Prostate gland (tissue), 2 donors: Measurements from ENCODE around the gene NCOR2. TPM values are rescaled to one million over a fixed set of nuclear protein-coding genes. Genes with fewer than 3 reads are reported as not detected.

Source experiments
- DNase-seq: peaks from one replicate; pipeline ENCODE4 v3.0.0-alpha.2; 2019; ENCODE audit warnings: low spot score
- H3K27ac ChIP-seq, 2 donors: fragments of 200-600 bp; sonication (generic); 2 replicates each; pipeline ENCODE4 v1.5.1; 2017 to 2019
- H3K27me3 ChIP-seq: fragments of 200-600 bp; sonication (generic); replicated peaks from 2 replicates; pipeline ENCODE4 v1.5.1; 2019; ENCODE audit not compliant: insufficient read depth
- H3K36me3 ChIP-seq, 2 donors: fragments of 200-600 bp; sonication (generic); 1 replicate in 1 of 2; 2 replicates in 1 of 2; pipeline versions ENCODE4 v1.5.1 to v1.8.1; 2017 to 2019
- H3K4me1 ChIP-seq: fragments of 200-600 bp; sonication (generic); replicated peaks from 2 replicates; pipeline ENCODE4 v1.5.1; 2019
- H3K4me3 ChIP-seq, 2 donors: fragments of 200-600 bp; sonication (generic); 2 replicates each; pipeline ENCODE4 v1.5.1; 2017 to 2019
- H3K9me3 ChIP-seq: fragments of 200-600 bp; sonication (generic); 2 replicates; pipeline ENCODE4 v1.5.1; 2017
- POLR2A ChIP-seq: fragments of 450-650 bp; IDR thresholded peaks from one replicate; pipeline ENCODE4 v1.6.1; 2016; ENCODE audit warnings: antibody characterized with exemption, mild to moderate bottlenecking
- POLR2AphosphoS5 ChIP-seq: sonication (generic); formaldehyde crosslinking; IDR thresholded peaks from one replicate; pipeline ENCODE4 v1.6.1; 2017; ENCODE audit warnings: antibody characterized with exemption
- WGBS: methylation state at CpG from one replicate; pipeline ENCODE4 v1.1.5; 2018; 5-methylcytosine and 5-hydroxymethylcytosine counted together
- intact Hi-C: fragments of 100-400 bp; cut with DNase I; formaldehyde crosslinking; loops from one replicate; pipeline ENCODE4 v1.14.2; 2022
- total RNA-seq, 2 donors: library from RNA; depleted of rRNA; stranded (reverse); fragments of >200 nt; gene quantifications; one replicate each; pipeline ENCODE4 v1.1.0, GENCODE V29; 2016
- TF ChIP-seq, protein P1 (sequence below), 4 experiments: fragments of 200-600 bp in 2 of 4; fragments of 450-650 bp in 2 of 4; sonication (generic) in 2 of 4; IDR thresholded peaks; 1 replicate in 3 of 4; 2 replicates in 1 of 4; pipeline ENCODE4 v1.5.1; 2016 to 2019; ENCODE audit warnings: antibody characterized with exemption in 4 of 4, mild to moderate bottlenecking in 2 of 4, moderate library complexity in 2 of 4

The NCOR2 gene
- total RNA-seq, 2 donors from 2014 or later = 184 to 306 TPM

DNA sequence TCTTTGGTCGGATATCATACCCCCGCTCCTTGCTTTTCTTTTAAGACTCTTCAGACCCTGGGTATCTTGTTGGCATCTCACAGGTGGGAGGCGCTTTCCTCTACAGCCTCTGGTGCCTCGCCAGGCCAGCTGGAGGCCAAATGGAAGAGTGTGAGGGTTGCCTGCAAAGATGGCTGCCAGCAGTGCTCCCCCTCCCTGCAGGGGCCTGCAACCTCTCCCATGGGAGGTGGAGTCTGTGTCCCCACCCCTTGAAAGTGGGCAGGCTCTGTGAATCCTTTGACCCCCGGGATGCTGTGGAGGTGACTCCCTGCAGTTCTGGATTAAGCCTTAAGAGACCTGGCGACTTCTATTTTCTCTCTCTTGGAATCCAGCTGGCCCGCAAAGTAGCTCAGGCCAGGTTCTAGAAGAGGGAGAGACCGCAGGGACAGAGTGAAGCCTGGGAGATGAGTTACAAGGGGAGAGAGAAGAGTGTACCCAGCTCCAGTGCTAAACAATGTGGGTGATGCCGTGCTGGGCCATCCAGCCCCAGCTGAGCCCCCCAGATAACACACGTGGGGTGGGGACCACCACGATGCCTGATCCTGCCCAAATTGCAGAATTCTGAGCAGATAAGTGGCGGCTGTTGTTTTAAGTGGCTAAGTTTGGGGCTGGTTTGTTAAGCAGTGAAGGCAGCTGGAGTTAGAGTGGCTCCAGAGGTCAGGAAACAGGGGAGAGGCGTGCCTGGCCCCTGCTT, 37.9 kb upstream of the NCOR2 start:
- 75% methylated on average over 13 of the region's 13 CpGs for WGBS
- DNase-seq = no peak
- Histone ChIP-seq H3K4me1 (peaks cover 21% of the 10 kb centered on the region), H3K27me3 (no peaks in the 10 kb centered on the region), H3K27ac (no peak overlapping the region), H3K9me3 (no peaks in the 10 kb centered on the region), H3K4me3 (no peak overlapping the region), H3K36me3 (no peaks in the 10 kb centered on the region)
- intact Hi-C loops = no loop called here
- TF ChIP-seq POLR2A (no peak), POLR2AphosphoS5 (no peak)
- TF ChIP-seq, protein P1, sequence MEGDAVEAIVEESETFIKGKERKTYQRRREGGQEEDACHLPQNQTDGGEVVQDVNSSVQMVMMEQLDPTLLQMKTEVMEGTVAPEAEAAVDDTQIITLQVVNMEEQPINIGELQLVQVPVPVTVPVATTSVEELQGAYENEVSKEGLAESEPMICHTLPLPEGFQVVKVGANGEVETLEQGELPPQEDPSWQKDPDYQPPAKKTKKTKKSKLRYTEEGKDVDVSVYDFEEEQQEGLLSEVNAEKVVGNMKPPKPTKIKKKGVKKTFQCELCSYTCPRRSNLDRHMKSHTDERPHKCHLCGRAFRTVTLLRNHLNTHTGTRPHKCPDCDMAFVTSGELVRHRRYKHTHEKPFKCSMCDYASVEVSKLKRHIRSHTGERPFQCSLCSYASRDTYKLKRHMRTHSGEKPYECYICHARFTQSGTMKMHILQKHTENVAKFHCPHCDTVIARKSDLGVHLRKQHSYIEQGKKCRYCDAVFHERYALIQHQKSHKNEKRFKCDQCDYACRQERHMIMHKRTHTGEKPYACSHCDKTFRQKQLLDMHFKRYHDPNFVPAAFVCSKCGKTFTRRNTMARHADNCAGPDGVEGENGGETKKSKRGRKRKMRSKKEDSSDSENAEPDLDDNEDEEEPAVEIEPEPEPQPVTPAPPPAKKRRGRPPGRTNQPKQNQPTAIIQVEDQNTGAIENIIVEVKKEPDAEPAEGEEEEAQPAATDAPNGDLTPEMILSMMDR (IDR thresholded peaks at IDR 0.05) = no peak

GRCh38 chr12:124604264-124604680, 36.9 kb upstream of the NCOR2 start:
- Histone ChIP-seq H3K27me3 (no peaks in the 10 kb centered on the region), H3K4me3 (no peak overlapping the region), H3K27ac (peak overlapping the region in 1 of 2 donors; percentile 2), H3K36me3 (no peaks in the 10 kb centered on the region), H3K9me3 (no peaks in the 10 kb centered on the region), H3K4me1 (peaks cover 15% of the 10 kb centered on the region)
- DNase-seq = no peak
- TF ChIP-seq, protein P1 (IDR thresholded peaks at IDR 0.05) = no peak
- TF ChIP-seq POLR2A = no peak
- no peak for TF ChIP-seq POLR2AphosphoS5
- WGBS = 31% methylated on average over 6 of the region's 6 CpGs
- intact Hi-C loops = no loop called here

- intact Hi-C loops = no loop called here
- 75% methylated on average over 11 of the region's 12 CpGs for WGBS
- Histone ChIP-seq H3K4me1 (peaks cover 11% of the 10 kb centered on the region), H3K4me3 (no peak overlapping the region), H3K27ac (peak overlapping the region in 1 of 2 donors; percentile 2), H3K9me3 (no peaks in the 10 kb centered on the region), H3K27me3 (no peaks in the 10 kb centered on the region), H3K36me3 (no peaks in the 10 kb centered on the region)
- DNase-seq = no peak
- no peak for TF ChIP-seq POLR2A
- TF ChIP-seq, protein P1 (IDR thresholded peaks at IDR 0.05) = no peak
- no peak for TF ChIP-seq POLR2AphosphoS5
These were observed 36.4 kb upstream of the NCOR2 start for GRCh38 chr12:124603831-124604251.

DNA sequence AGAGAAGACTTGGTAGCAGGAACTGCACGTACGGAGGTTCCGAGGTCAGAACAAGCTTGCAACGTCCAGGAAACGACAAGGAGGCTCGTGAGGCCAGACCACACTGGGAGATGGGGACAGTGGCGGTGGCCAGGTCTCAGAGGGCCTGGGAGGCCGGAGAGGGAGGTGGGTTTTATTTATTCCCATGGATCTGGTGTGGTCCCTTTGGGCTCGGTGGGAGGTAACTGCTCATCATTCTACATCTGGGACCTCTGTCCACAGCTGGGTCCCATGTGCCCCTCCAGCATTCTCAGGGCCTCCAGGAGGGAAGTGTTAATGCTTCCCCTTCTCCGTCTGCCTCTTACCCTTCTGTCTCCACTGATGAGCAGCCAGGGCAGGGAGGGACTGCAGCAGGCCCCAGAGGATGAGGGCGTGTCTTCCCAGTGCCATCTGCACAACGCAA, 35.7 kb upstream of the NCOR2 start:
- Histone ChIP-seq H3K36me3 (no peaks in the 10 kb centered on the region), H3K9me3 (no peaks in the 10 kb centered on the region), H3K27me3 (no peaks in the 10 kb centered on the region), H3K27ac (no peak overlapping the region), H3K4me3 (no peak overlapping the region), H3K4me1 (peaks cover 5% of the 10 kb centered on the region)
- 79% methylated on average over 12 of the region's 12 CpGs for WGBS
- TF ChIP-seq POLR2A (no peak), POLR2AphosphoS5 (no peak)
- TF ChIP-seq, protein P1 (IDR thresholded peaks at IDR 0.05) = no peak
- no peak for DNase-seq
- intact Hi-C loops = no loop called here

- Histone ChIP-seq H3K36me3 (no peaks in the 10 kb centered on the region), H3K9me3 (no peaks in the 10 kb centered on the region), H3K4me3 (no peak overlapping the region), H3K4me1 (peaks cover 5% of the 10 kb centered on the region), H3K27me3 (no peaks in the 10 kb centered on the region), H3K27ac (no peak overlapping the region)
- DNase-seq = no peak
- intact Hi-C loops = no loop called here
- no peak for TF ChIP-seq POLR2A
- TF ChIP-seq, protein P1 (IDR thresholded peaks at IDR 0.05) = no peak
- no peak for TF ChIP-seq POLR2AphosphoS5
- 93% methylated on average over 8 of the region's 8 CpGs for WGBS
These were observed 34.3 kb upstream of the NCOR2 start for GRCh38 chr12:124601706-124602105.
